Skeletal muscle tissue (tissue), 4 donors: ENCODE results near the gene AMOTL2. TPM values are rescaled to one million over a fixed set of nuclear protein-coding genes. Genes with fewer than 3 reads are reported as not detected.

ENCODE experiments used
- H3K27ac ChIP-seq: one replicate; pipeline ENCODE4 v1.7.0; 2013; ENCODE audit warnings: mild to moderate bottlenecking, low read depth, low read length, inconsistent platforms
- H3K27me3 ChIP-seq, 3 donors: one replicate each; pipeline ENCODE4 v1.7.0; 2013; ENCODE audit warnings: low read length in 3 of 3; ENCODE audit not compliant: control insufficient read depth in 3 of 3, insufficient read depth in 3 of 3
- H3K36me3 ChIP-seq, 3 donors: one replicate each; pipeline ENCODE4 v1.7.0; 2013; ENCODE audit warnings: low read length in 3 of 3; ENCODE audit not compliant: control insufficient read depth in 3 of 3, insufficient read depth in 3 of 3
- H3K4me1 ChIP-seq, 3 donors: one replicate each; pipeline ENCODE4 v1.7.0; 2013; ENCODE audit warnings: low read length in 3 of 3, mild to moderate bottlenecking in 3 of 3; ENCODE audit not compliant: control insufficient read depth in 3 of 3, insufficient read depth in 3 of 3
- H3K4me3 ChIP-seq, 3 donors: one replicate each; pipeline ENCODE4 v1.7.0; 2013; ENCODE audit warnings: low read length in 3 of 3
- H3K9ac ChIP-seq, 3 donors: one replicate each; pipeline ENCODE4 v1.7.0; 2013; ENCODE audit warnings: low read length in 3 of 3, mild to moderate bottlenecking in 3 of 3, moderate library complexity in 2 of 3, low read depth in 1 of 3
- H3K9me3 ChIP-seq, 3 donors: one replicate each; pipeline ENCODE4 v1.7.0; 2013; ENCODE audit warnings: low read length in 3 of 3; ENCODE audit not compliant: control insufficient read depth in 3 of 3
- total RNA-seq: library from RNA; depleted of rRNA; stranded (reverse); fragments of >200 nt; gene quantifications from one replicate; pipeline ENCODE4 v1.2.3, GENCODE V29; 2014
- donor health status: Osteomylitis.

The AMOTL2 gene
- total RNA-seq, 1 donor from 2014 or later: 56.9 TPM

DNA sequence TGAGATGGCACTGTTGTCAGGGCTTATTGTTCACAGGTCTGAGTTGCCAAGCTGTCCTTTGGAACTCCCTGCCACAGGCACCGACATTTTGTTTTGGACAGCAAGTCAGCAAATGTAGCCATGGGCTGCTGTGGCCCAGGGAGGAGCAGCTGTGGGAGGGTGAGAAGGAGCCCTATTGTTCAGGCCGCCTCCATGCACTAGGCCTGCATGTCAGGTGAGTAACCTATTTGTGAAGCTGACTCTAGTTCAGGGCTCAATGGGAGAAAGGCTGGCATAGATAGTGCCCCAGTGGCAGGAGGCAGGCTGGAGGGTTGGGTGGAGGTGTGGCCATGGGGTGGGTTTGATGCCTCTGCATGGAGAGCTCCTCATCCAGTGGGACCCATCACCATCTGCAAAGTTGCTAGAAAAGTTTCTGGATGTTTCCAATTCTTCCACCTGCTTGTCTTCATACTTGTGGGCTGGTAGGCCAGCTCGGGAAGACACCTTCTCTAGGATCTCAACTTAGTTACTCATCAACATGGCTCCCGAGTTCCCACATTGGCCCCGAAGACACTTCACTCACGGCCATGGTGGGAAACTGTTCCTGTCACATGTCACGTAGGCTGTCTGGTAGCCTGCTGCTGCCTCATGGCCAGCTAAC is 19.5 kb downstream of the AMOTL2 start:
- H3K27me3 ChIP-seq: no peaks in the 10 kb centered on the region
- peaks cover 88 to 93% (median 91%) of the 10 kb centered on the region in 3 donors for H3K4me1 ChIP-seq
- no peaks in the 10 kb centered on the region for H3K9me3 ChIP-seq
- no peak overlapping the region for H3K4me3 ChIP-seq
- no peak overlapping the region for H3K9ac ChIP-seq
- H3K27ac ChIP-seq: no peak overlapping the region
- peaks cover 32 to 54% (median 52%) of the 10 kb centered on the region in 3 donors for H3K36me3 ChIP-seq

DNA sequence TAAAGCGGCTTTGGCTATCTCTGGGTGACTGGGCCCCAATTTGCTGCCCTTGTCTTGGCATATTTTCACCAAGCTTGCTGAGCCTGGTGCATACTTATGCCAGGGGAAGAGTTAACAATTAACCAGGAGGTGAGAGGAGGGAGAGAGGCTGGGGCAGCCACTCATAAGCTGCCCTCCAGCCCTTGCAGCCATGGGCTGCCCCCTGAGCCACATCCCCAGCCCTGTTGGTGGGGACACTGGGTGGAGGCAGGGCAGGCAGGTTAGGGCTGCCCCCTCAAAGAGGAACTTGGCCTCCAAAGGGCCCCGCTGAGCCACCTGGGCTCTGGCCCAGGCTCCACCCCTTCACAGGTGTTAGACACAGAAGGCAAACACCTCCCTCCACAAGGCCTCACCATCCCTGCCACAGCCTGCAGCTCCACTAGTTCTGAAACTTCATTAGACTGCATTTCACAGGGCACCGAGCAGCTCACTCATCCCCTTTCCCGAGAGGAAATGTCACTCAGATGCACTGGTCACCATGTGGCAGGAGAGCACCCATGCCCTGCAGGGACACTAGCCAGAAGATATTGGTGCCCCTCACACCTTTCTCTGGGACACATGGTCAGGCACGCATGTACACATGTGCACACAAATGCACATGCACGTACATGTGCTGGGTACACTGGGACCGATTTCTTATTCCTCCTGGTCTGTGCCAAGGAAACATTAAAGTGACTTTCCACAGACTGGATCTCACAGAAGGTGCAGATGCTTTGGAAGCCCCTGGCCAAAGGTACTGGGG is 20.2 kb downstream of the AMOTL2 start:
- H3K4me3 ChIP-seq: peak overlapping the region in 1 of 3 donors; percentile 35
- H3K27ac ChIP-seq: peak overlapping the region; percentile 3
- peaks cover 87 to 92% (median 90%) of the 10 kb centered on the region in 3 donors for H3K4me1 ChIP-seq
- no peaks in the 10 kb centered on the region for H3K9me3 ChIP-seq
- H3K27me3 ChIP-seq: no peaks in the 10 kb centered on the region
- peaks cover 26 to 47% (median 45%) of the 10 kb centered on the region in 3 donors for H3K36me3 ChIP-seq
- H3K9ac ChIP-seq: peak overlapping the region in 2 of 3 donors; percentile 7 to 50

DNA sequence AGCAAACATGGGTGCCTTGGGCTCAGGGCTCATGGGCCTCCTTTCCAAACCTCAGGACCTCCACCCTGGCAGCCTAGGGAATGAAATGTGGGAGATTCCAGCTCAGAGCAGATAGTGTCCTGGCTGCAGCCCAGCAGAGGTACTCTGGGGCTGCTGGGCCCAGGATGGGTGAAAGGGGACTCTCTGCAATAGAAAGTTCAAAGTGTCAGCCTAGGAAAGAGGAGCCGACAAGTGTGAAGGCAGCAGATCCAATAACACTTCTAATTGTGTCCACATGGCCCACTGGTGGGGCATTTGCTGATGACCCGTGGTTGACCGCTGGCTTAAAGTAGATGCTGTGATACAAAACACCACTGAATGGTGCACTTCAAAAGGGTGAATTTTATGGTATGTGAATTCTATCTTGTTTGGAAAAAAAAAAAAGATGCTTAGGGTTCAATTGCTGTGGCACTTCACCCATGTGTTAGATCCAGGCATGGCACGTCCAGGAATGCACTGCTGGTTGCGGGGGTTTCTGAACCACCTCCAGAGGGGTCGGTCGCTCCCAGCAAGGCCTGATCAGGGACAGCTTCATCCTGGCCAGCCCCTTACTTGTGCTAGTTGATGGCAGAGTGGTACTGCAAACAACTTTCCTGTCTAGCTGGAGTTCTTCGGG is 20.9 kb downstream of the AMOTL2 start:
- Histone ChIP-seq H3K27me3 (no peaks in the 10 kb centered on the region), H3K9ac (peak overlapping the region in 2 of 3 donors; percentile 35 to 50), H3K36me3 (peaks cover 19 to 40% (median 38%) of the 10 kb centered on the region in 3 donors), H3K4me1 (peaks cover 87 to 92% (median 90%) of the 10 kb centered on the region in 3 donors), H3K9me3 (no peaks in the 10 kb centered on the region), H3K4me3 (peak overlapping the region in 1 of 3 donors; percentile 22), H3K27ac (peak overlapping the region; percentile 3)

DNA sequence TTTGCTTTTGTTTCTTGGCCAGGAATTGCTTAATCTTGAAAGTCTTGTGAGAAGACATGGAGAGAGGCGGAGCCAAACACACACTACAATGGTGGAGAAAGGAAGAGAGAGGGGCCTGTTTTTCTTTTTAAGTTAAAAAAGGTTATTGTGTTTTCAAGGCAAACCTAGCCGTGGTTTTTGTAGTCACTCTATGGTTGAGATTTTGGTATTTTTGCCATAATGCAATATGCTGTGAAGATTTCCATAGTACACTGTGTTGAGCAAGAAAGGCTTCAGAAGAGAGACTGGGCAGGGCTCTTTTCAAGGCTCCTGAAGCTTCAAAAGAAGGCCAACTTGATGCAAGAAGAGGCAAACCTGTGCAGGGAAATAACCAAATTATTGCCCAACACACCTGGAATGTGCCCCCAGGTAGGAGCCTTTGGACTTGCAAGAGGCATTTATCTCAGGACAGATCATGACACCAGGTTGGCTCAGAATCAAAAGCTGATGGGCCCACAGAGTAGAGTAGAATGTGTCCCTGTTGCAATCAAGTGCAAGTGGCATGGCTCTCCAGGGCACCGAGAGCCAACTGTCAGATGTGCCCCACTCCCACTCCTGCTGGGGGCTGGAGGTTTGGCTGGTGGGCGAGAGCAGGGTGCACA is 22.1 kb downstream of the AMOTL2 start:
- H3K9me3 ChIP-seq: no peaks in the 10 kb centered on the region
- peak overlapping the region; percentile 10 for H3K27ac ChIP-seq
- H3K36me3 ChIP-seq: peaks cover 14 to 29% (median 27%) of the 10 kb centered on the region in 3 donors
- H3K4me1 ChIP-seq: peaks cover 77 to 85% (median 83%) of the 10 kb centered on the region in 3 donors
- no peak overlapping the region for H3K4me3 ChIP-seq
- H3K9ac ChIP-seq: no peak overlapping the region
- H3K27me3 ChIP-seq: no peaks in the 10 kb centered on the region

DNA sequence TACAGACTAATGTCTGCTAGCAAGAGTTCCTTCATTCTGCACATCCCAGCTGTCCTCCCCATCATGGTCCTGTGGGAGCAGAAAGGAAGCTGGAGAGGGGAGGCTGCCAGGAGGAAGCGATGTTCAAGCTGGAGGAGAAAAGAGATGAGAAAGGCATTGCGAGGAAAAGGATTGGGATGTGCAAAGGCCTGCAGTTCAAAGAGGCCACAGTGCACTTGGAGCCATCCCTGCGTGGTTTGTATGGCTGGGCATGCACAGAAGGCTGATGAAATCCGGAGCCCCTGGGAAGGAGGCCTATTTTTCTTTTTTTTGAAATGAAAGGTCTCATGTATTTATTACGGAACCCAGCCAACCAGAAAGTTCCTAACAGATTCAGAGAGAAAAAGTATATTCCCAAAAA is 22.8 kb downstream of the AMOTL2 start:
- Histone ChIP-seq H3K9me3 (peaks cover 0 to 2% (median 0%) of the 10 kb centered on the region in 3 donors), H3K9ac (no peak overlapping the region), H3K4me1 (peaks cover 71 to 77% (median 75%) of the 10 kb centered on the region in 3 donors), H3K27me3 (no peaks in the 10 kb centered on the region), H3K27ac (no peak overlapping the region), H3K36me3 (peaks cover 9 to 21% (median 20%) of the 10 kb centered on the region in 3 donors), H3K4me3 (no peak overlapping the region)

DNA sequence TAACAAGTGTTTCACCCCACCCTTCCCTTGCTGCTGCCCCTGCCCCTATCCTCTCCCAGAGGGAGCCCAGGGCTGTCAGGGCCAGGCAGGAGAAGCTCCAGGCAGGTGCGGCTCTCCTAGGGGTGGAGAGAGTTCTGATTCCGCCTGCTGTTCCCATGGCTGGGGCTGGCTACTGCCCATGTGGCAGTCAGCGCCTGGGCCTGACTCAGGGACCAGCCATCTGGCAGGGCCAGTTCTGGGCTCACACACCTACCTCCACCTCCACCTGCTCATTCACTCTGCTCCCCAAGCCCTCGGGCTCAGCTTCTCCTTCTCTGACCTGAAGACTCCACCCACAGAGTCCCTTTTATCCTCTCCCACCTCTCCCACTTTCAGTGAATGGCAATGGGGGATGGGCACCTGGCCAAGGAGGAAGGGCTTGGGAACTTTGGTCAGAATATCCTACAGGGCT is 23.4 kb downstream of the AMOTL2 start:
- Histone ChIP-seq H3K9ac (peak overlapping the region in 1 of 3 donors; percentile 12), H3K27me3 (no peaks in the 10 kb centered on the region), H3K4me3 (no peak overlapping the region), H3K9me3 (peaks cover 0 to 3% (median 0%) of the 10 kb centered on the region in 3 donors), H3K27ac (peak overlapping the region; percentile 3), H3K36me3 (peaks cover 9 to 18% (median 16%) of the 10 kb centered on the region in 3 donors), H3K4me1 (peaks cover 67 to 73% (median 72%) of the 10 kb centered on the region in 3 donors)

DNA sequence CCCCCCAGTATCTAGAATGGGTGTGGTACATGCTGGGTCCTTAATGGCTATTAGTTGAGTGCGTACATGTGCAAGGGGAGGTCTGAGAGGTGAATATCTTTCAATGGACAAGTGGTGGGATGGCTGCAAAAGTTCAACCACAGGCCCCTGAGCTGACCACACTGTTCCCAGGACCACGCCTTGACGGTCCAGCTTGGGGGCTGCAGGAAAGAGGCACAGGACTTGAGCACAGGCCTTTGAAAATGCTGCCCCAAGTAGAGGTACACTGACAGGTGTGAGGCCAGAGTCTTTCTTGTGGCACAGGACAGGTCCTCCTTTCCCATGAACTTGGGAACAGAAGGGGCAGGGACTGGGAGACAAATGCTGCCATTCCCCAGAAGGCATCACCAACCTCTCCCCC is 24.0 kb downstream of the AMOTL2 start:
- Histone ChIP-seq H3K9me3 (peaks cover 0 to 3% (median 0%) of the 10 kb centered on the region in 3 donors), H3K27ac (peak overlapping the region; percentile 3), H3K4me1 (peaks cover 64 to 69% (median 68%) of the 10 kb centered on the region in 3 donors), H3K9ac (no peak overlapping the region), H3K36me3 (peaks cover 6 to 14% (median 13%) of the 10 kb centered on the region in 3 donors), H3K27me3 (no peaks in the 10 kb centered on the region), H3K4me3 (peak overlapping the region in 1 of 3 donors; percentile 9)

DNA sequence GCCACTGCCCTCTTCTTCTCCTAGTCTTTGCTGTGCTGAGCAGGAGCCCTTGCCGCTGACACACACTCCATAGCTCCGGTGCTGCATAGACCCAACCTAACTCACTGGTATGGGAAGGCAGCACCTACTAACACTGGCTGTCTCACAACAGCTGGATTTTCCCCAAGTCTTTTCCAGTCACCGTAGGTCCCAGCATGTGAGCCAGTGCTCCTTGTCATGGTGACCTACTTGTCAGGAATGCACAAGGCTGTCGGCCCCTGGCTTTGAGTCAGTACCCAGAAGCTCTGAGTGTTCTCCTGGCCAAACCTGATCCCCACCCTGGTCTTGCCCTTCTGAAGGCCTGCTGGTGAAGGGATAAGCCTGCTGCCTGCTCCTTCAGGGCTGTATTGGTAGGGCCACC is 25.7 kb downstream of the AMOTL2 start:
- H3K36me3 ChIP-seq: peaks cover 0 to 3% (median 0%) of the 10 kb centered on the region in 3 donors
- H3K9me3 ChIP-seq: peaks cover 0 to 3% (median 0%) of the 10 kb centered on the region in 3 donors
- peaks cover 47 to 54% (median 52%) of the 10 kb centered on the region in 3 donors for H3K4me1 ChIP-seq
- peak overlapping the region in 1 of 3 donors; percentile 6 for H3K4me3 ChIP-seq
- H3K9ac ChIP-seq: peak overlapping the region in 1 of 3 donors; percentile 60
- H3K27ac ChIP-seq: peak overlapping the region; percentile 57
- no peaks in the 10 kb centered on the region for H3K27me3 ChIP-seq

DNA sequence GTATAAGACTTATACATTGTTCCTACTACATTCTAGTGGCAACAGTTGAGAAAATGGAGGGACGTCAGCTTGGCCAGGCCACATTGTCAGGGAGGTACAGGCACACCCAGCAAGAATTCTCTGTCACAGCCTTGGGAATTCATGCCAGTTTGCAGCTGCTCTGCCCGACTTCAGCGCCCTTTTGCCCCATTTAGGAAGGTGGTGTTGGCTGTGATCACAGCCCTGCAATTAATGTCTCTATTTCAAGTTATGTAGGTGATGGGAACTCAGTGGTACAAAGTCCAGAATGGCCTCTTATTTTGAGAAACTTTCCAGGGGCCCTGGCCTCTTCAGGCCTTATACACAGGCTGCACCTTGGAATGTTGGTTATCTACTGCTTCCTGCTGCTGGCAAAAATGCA is 26.7 kb downstream of the AMOTL2 start:
- Histone ChIP-seq H3K4me3 (no peak overlapping the region), H3K4me1 (peaks cover 37 to 44% (median 42%) of the 10 kb centered on the region in 3 donors), H3K9me3 (peaks cover 0 to 3% (median 0%) of the 10 kb centered on the region in 3 donors), H3K9ac (no peak overlapping the region), H3K36me3 (peaks cover 0 to 3% (median 0%) of the 10 kb centered on the region in 3 donors), H3K27me3 (no peaks in the 10 kb centered on the region), H3K27ac (no peak overlapping the region)
